CD8-positive, alpha-beta memory T cell (primary cell): ENCODE measurements around the gene METTL22. TPM values are rescaled to one million over a fixed set of nuclear protein-coding genes. Genes with fewer than 3 reads are reported as not detected.
"Not testable (repeated sequence)": the region's sequence is repeated elsewhere in the genome, so short reads cannot be mapped to it uniquely, and the experiment has no call there.

Source experiments
- CTCF ChIA-PET: fragments of 350-600 bp; sonication (Branson Sonifier 250); formaldehyde crosslinking; loops from one replicate; lab custom pipeline; 2021; ENCODE audit warnings: antibody characterized with exemption; lab: Charles Lee
- POLR2A ChIA-PET: fragments of 350-600 bp; sonication (Branson Sonifier 250); formaldehyde crosslinking; loops from one replicate; lab custom pipeline; 2021; ENCODE audit warnings: antibody characterized with exemption; lab: Charles Lee
- DNase-seq, 5 donors: peaks; one replicate each; pipeline versions ENCODE4 v3.0.0 to v3.0.0-alpha.2; 2020 to 2022; ENCODE audit warnings: mixed read lengths in 1 of 5
- H3K27ac ChIP-seq: one replicate; pipeline ENCODE4 v1.7.0; 2013; ENCODE audit warnings: low read depth, mild to moderate bottlenecking, low read length, moderate library complexity
- H3K27me3 ChIP-seq: 2 replicates; pipeline ENCODE4 v1.7.0; 2013; ENCODE audit warnings: low read length, mild to moderate bottlenecking; ENCODE audit not compliant: insufficient read depth, poor library complexity, severe bottlenecking
- H3K36me3 ChIP-seq: 2 replicates; pipeline ENCODE4 v1.7.0; 2013; ENCODE audit warnings: mild to moderate bottlenecking, low read length, moderate library complexity; ENCODE audit not compliant: insufficient read depth
- H3K4me1 ChIP-seq: 2 replicates; pipeline ENCODE4 v1.7.0; 2013; ENCODE audit warnings: mild to moderate bottlenecking, low read length, moderate library complexity; ENCODE audit not compliant: insufficient read depth
- H3K4me3 ChIP-seq: 2 replicates; pipeline ENCODE4 v1.7.0; 2013; ENCODE audit warnings: mild to moderate bottlenecking, low read length
- H3K9me3 ChIP-seq: 2 replicates; pipeline ENCODE4 v1.7.0; 2013; ENCODE audit warnings: mild to moderate bottlenecking, low read length
- H3K27ac Mint-ChIP-seq, 8 donors: one replicate each; pipeline ENCODE4 v1.8.0; 2020 to 2021; ENCODE audit warnings: mixed read lengths in 8 of 8, mild to moderate bottlenecking in 6 of 8, inconsistent platforms in 3 of 8, moderate library complexity in 3 of 8
- H3K27me3 Mint-ChIP-seq, 2 donors: one replicate each; pipeline ENCODE4 v1.8.0; 2020 to 2021; ENCODE audit warnings: mixed read lengths in 2 of 2, mild to moderate bottlenecking in 1 of 2, moderate library complexity in 1 of 2
- H3K36me3 Mint-ChIP-seq, 3 donors: one replicate each; pipeline ENCODE4 v1.8.0; 2020 to 2021; ENCODE audit warnings: mixed read lengths in 3 of 3, inconsistent platforms in 1 of 3, mild to moderate bottlenecking in 1 of 3
- H3K4me1 Mint-ChIP-seq, 3 donors: one replicate each; pipeline ENCODE4 v1.8.0; 2020 to 2021; ENCODE audit warnings: mixed read lengths in 3 of 3, inconsistent platforms in 1 of 3, mild to moderate bottlenecking in 1 of 3
- H3K4me3 Mint-ChIP-seq, 7 donors: one replicate each; pipeline ENCODE4 v1.8.0; 2020 to 2021; ENCODE audit warnings: mixed read lengths in 7 of 7, mild to moderate bottlenecking in 6 of 7, moderate library complexity in 4 of 7, inconsistent platforms in 2 of 7
- H3K9me3 Mint-ChIP-seq, 5 donors: one replicate each; pipeline ENCODE4 v1.8.0; 2020 to 2022; ENCODE audit warnings: mixed read lengths in 5 of 5, mild to moderate bottlenecking in 3 of 5, moderate library complexity in 2 of 5, inconsistent platforms in 1 of 5
- polyA plus RNA-seq: library from polyadenylated mRNA; unstranded; fragments of 300-500 nt; fragmentation: Illumina TruSeq; gene quantifications from one replicate; pipeline ENCODE4 v1.2.3, GENCODE V29; 2021
- total RNA-seq, 2 experiments: library from RNA; stranded (reverse); gene quantifications; one replicate each; pipeline ENCODE4 v1.2.3, GENCODE V29; 2021

Gene METTL22
- total and polyA plus RNA-seq, 3 experiments from 2014 or later = 10.8 to 24.1 (median 21.3) TPM

DNA sequence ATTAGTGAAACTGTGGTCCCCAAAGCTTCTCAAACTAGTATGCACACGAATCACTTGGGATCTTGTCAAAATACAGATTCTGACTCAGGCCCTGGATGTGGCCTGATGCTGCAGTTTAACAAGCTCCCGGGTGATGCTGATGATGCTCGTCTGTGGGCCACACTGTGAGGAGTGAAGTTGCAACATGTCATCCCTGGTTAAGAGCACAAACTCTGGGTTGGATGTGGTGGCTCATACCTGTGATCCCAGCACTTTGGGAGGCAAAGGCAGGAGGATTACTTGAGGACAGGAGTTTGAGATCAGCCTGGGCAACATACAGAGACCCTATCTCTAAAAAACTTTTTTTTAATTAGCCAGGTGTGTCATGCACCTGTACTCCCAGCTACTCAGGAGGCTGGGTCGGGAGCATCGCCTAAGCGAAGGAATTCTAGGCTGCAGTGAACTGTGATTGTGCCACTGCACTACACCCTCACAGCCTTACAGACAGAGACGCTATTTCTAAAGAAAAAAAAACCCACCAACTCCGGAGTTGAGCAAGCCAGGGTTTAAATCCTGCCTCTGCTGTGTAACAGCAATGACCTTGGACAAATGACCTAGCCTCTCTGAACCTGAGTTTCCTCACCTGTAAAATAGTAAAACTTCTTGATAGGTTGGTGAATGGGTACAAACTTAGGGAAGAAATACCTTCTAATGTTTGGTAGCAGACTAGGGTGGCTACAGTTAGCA lies 28.5 kb downstream of the METTL22 start:
- no peaks in the 10 kb centered on the region for H3K27me3 Mint-ChIP-seq
- Histone ChIP-seq H3K27ac (no peak overlapping the region), H3K4me1 (no peaks in the 10 kb centered on the region), H3K27me3 (no peaks in the 10 kb centered on the region), H3K4me3 (no peak overlapping the region), H3K36me3 (peaks cover 15% of the 10 kb centered on the region), H3K9me3 (no peaks in the 10 kb centered on the region)
- H3K36me3 Mint-ChIP-seq = peaks cover 15 to 41% (median 16%) of the 10 kb centered on the region in 3 donors
- no peak overlapping the region for H3K4me3 Mint-ChIP-seq
- no peak for DNase-seq
- peaks cover 3 to 7% (median 5%) of the 10 kb centered on the region in 3 donors for H3K4me1 Mint-ChIP-seq
- no peaks in the 10 kb centered on the region for H3K9me3 Mint-ChIP-seq
- ChIA-PET CTCF (interaction anchor here (1.7 kb wide), 1 partner anchor 286 kb away, joined by 4 read pairs; no protein-coding TSS in a partner anchor), POLR2A (no interaction called here)
- H3K27ac Mint-ChIP-seq = no peak overlapping the region

DNA sequence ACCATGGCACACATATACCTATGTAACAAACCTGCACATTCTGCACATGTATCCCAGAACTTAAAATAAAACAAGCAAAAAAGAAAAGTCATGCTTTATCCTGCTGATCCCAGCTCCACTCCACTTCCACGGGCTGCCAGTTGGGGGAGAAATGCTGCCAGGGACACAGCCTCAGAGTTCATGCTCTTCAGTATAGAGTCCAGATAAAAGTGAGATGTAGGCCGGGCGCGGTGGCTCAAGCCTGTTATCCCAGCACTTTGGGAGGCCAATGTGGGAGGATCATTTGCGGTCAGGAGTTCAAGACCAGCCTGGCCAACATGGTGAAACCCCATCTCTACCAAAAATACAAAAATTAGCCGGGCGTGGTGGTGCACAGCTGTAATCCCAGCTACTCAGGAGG lies 30.5 kb downstream of the METTL22 start:
- H3K36me3 ChIP-seq, H3K4me3 ChIP-seq, H3K27me3 Mint-ChIP-seq, H3K27ac Mint-ChIP-seq, POLR2A ChIA-PET, H3K27me3 ChIP-seq, H3K4me1 ChIP-seq, H3K4me1 Mint-ChIP-seq, H3K27ac ChIP-seq, H3K9me3 ChIP-seq, DNase-seq, H3K9me3 Mint-ChIP-seq, H3K4me3 Mint-ChIP-seq: not testable (repeated sequence)
- CTCF ChIA-PET = interaction anchor here (0.6 kb wide), 1 partner anchor 228 kb away, joined by 3 read pairs; no protein-coding TSS in a partner anchor
- peaks cover 5 to 23% (median 5%) of the 10 kb centered on the region in 3 donors for H3K36me3 Mint-ChIP-seq

DNA sequence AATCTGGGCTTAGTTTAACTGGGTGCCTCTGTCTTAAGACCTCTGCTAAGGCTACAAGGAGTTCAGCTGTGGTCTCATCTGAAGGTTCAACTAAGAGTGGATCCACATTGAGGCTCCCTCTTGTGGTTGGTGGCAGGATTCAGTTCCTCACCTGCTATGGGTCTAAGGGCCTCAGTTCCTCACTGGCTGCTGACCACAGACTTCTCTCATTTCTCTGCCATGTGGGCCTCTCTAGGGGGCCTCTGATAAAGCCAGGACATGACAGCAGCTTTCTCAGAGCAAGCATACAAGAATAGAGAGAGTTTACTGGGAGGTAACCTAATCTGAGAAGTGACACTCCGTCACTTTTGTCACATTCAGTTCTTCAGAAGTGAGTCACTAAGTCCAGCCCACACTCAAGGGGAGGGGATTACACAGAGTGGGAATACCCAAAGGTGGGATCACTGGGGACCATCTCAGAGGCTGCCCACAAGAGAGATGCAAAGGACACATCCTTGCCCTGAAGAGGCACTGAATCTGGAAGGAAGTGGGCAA lies 33.8 kb downstream of the METTL22 start:
- H3K9me3 ChIP-seq = no peaks in the 10 kb centered on the region
- H3K27ac Mint-ChIP-seq = no peak overlapping the region
- no peaks in the 10 kb centered on the region for H3K36me3 ChIP-seq
- no peaks in the 10 kb centered on the region for H3K4me1 ChIP-seq
- H3K4me3 ChIP-seq = no peak overlapping the region
- H3K27me3 Mint-ChIP-seq = no peaks in the 10 kb centered on the region
- no peak overlapping the region for H3K4me3 Mint-ChIP-seq
- ChIA-PET POLR2A (no interaction called here), CTCF (interaction anchor here (1.0 kb wide), 1 partner anchor 86 kb away, joined by 4 read pairs; no protein-coding TSS in a partner anchor)
- H3K36me3 Mint-ChIP-seq = peaks cover 0 to 1% (median 0%) of the 10 kb centered on the region in 3 donors
- no peak for DNase-seq
- H3K27me3 ChIP-seq = no peaks in the 10 kb centered on the region
- H3K27ac ChIP-seq = no peak overlapping the region
- no peaks in the 10 kb centered on the region for H3K9me3 Mint-ChIP-seq
- no peaks in the 10 kb centered on the region for H3K4me1 Mint-ChIP-seq

DNA sequence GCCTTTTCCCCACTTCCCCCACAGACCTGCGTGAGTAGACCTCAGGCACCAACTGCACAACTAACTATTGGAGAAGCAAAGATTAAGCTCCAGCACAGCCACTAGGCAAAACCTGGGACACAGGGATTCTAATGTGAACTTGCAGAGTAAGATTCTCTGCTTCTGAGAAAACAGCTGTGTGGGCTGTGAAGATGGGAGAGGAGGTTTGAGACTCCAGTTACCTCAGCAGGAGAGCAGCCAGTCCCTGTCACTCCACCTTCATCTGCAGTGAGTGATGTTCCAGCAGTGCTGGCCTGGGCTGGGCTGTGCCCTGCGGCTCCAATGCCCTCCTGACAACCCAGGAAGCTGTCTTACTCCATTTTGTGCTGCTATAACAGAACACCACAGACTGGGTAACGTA lies 34.9 kb downstream of the METTL22 start:
- ChIA-PET POLR2A (no interaction called here), CTCF (interaction anchor here (1.5 kb wide), 1 partner anchor 89 kb away, joined by 3 read pairs; no protein-coding TSS in a partner anchor)
- DNase-seq = no peak
- Mint-ChIP-seq H3K4me3 (no peak overlapping the region), H3K4me1 (no peaks in the 10 kb centered on the region), H3K9me3 (no peaks in the 10 kb centered on the region), H3K36me3 (peaks cover 0 to 4% (median 0%) of the 10 kb centered on the region in 3 donors), H3K27ac (no peak overlapping the region), H3K27me3 (no peaks in the 10 kb centered on the region)
- Histone ChIP-seq H3K36me3 (no peaks in the 10 kb centered on the region), H3K9me3 (no peaks in the 10 kb centered on the region), H3K4me3 (no peak overlapping the region), H3K27ac (no peak overlapping the region), H3K4me1 (no peaks in the 10 kb centered on the region), H3K27me3 (no peaks in the 10 kb centered on the region)

DNA sequence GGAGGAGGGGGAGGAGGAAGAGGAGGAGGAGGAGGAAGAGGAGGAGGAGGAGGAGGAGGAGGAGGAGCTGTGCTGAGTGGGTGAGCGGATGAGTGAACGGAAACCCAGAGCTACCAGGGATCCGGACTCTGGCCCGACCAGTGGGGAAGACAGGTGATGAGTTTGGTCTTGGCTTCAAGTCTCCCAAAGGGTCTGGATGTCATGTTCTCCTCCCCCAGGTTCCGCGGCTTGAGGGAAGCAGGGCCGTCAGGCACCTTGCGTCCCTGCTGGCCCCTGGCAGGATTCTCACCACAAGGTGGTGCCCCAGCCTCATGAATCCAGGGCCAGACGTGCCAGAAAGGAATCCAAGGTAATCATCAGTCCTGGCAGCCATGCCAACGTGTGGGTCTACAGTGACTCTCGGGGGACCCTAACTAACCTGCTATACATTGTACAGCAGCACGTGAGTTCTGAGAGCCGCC lies 39.4 kb downstream of the METTL22 start:
- no peak overlapping the region for H3K27ac Mint-ChIP-seq
- ChIA-PET CTCF (interaction anchor here (0.9 to 5.0 kb wide), 3 partner anchors 15 to 474 kb away, joined by 3 to 24 read pairs (median 3); partner anchors contain the start of gene LITAFD), POLR2A (no interaction called here)
- Histone ChIP-seq H3K9me3 (no peaks in the 10 kb centered on the region), H3K4me3 (no peak overlapping the region), H3K4me1 (no peaks in the 10 kb centered on the region), H3K36me3 (no peaks in the 10 kb centered on the region), H3K27ac (no peak overlapping the region), H3K27me3 (no peaks in the 10 kb centered on the region)
- no peaks in the 10 kb centered on the region for H3K4me1 Mint-ChIP-seq
- H3K4me3 Mint-ChIP-seq = no peak overlapping the region
- H3K9me3 Mint-ChIP-seq = no peaks in the 10 kb centered on the region
- peaks cover 0 to 19% (median 2%) of the 10 kb centered on the region in 3 donors for H3K36me3 Mint-ChIP-seq
- peak in 3 of 5 donors; percentile 28 to 71 (median 53) for DNase-seq
- no peaks in the 10 kb centered on the region for H3K27me3 Mint-ChIP-seq

DNA sequence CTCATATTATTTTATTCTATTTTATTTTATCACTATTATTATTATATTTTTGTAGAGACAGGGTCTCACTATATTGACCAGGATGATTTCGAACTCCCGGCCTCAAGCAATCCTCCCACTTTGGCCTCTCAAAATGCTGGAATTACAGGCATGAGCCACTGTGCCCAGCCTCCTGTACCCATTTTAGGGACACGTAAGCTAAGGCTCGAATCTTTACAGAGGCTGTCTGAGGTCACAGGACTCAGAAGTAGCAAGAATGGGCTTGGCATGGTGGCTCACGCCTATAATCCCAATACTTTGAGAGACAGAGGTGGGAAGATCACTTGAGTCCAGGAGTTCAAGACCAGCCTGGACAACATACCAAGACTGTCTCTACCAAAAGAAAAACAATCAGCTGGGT lies 40.2 kb downstream of the METTL22 start:
- Mint-ChIP-seq H3K36me3 (peaks cover 0 to 25% (median 3%) of the 10 kb centered on the region in 3 donors), H3K27ac (no peak overlapping the region), H3K9me3 (no peaks in the 10 kb centered on the region), H3K27me3 (no peaks in the 10 kb centered on the region), H3K4me1 (no peaks in the 10 kb centered on the region), H3K4me3 (no peak overlapping the region)
- H3K36me3 ChIP-seq = no peaks in the 10 kb centered on the region
- POLR2A ChIA-PET = no interaction called here
- H3K4me1 ChIP-seq = no peaks in the 10 kb centered on the region
- CTCF ChIA-PET = interaction anchor here (0.9 to 5.0 kb wide), 2 partner anchors 219 to 473 kb away, joined by 3 to 24 read pairs; partner anchors contain the start of gene LITAFD
- no peaks in the 10 kb centered on the region for H3K27me3 ChIP-seq
- H3K4me3 ChIP-seq = no peak overlapping the region
- no peaks in the 10 kb centered on the region for H3K9me3 ChIP-seq
- H3K27ac ChIP-seq = no peak overlapping the region
- DNase-seq = no peak

DNA sequence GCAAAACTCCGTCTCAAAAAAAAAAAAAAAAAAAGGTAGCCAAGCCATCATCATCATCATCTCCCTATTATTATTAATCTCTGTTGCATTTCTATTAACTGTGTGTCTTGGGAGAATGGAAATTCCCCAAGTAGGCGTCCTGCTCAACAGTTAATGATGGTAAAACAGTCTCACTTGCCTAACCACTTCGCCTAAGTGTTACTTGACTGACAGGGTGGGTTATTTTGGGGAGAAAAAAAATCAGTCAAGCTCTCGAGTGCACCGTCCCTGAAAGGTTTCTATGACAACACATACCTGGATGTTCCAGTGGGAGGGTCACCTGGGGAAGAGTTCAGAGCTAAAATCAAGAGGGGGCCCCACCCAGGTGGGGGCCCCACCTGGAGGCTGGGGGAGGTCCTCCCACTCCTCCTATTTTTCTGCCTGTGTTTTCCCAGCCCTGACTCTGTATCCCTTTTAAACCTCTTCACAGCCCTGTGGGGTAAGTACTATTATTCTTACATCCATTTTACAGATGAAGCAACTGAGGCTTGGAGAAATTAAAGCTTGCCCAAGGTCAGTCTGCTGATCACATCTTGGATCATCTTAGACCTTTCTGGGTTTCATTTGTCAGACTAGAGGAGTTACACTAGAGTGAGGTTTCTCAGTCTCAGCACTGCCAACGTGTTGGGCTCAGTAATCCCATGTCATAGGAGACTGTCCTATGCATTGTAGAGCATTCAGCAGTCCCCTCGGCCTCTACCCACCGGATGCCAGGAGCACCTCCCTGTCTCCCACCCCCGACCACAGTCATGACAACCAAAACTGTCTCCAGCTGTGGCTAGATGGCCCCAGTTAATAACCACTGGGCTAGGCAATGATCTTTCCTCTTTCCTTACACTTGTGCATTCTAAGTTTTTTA lies 41.9 kb downstream of the METTL22 start:
- H3K4me3 ChIP-seq = no peak overlapping the region
- Mint-ChIP-seq H3K9me3 (no peaks in the 10 kb centered on the region), H3K4me1 (no peaks in the 10 kb centered on the region), H3K4me3 (no peak overlapping the region), H3K27me3 (no peaks in the 10 kb centered on the region), H3K27ac (no peak overlapping the region), H3K36me3 (peaks cover 3 to 34% (median 6%) of the 10 kb centered on the region in 3 donors)
- no peaks in the 10 kb centered on the region for H3K4me1 ChIP-seq
- no peak overlapping the region for H3K27ac ChIP-seq
- H3K36me3 ChIP-seq = no peaks in the 10 kb centered on the region
- ChIA-PET CTCF (interaction anchor here (0.7 to 5.0 kb wide), 2 partner anchors 20 to 217 kb away, joined by 3 to 24 read pairs; partner anchors contain the start of gene LITAFD), POLR2A (interaction anchor here (1.3 kb wide), 1 partner anchor 11 kb away, joined by 3 read pairs; the partner anchor contains the start of gene ABAT)
- H3K9me3 ChIP-seq = no peaks in the 10 kb centered on the region
- no peak for DNase-seq
- no peaks in the 10 kb centered on the region for H3K27me3 ChIP-seq
